Neural progenitor cell (in vitro differentiated cells): Measurements from ENCODE around the gene CFAP68.
"Not testable (repeated sequence)": the region's sequence is repeated elsewhere in the genome, so short reads cannot be mapped to it uniquely, and the experiment has no call there.

Source experiments
- EZH2phosphoT487 ChIP-seq: fragments of 200-600 bp; sonication (generic); IDR thresholded peaks from 2 replicates; pipeline ENCODE4 v1.6.1; 2017; ENCODE audit warnings: antibody characterized with exemption
- TF ChIP-seq, protein P1 (sequence below): fragments of 200-600 bp; sonication (generic); IDR thresholded peaks from 2 replicates; pipeline ENCODE4 v1.5.1; 2017; ENCODE audit warnings: antibody characterized with exemption, mild to moderate bottlenecking

- TF ChIP-seq, protein P1, sequence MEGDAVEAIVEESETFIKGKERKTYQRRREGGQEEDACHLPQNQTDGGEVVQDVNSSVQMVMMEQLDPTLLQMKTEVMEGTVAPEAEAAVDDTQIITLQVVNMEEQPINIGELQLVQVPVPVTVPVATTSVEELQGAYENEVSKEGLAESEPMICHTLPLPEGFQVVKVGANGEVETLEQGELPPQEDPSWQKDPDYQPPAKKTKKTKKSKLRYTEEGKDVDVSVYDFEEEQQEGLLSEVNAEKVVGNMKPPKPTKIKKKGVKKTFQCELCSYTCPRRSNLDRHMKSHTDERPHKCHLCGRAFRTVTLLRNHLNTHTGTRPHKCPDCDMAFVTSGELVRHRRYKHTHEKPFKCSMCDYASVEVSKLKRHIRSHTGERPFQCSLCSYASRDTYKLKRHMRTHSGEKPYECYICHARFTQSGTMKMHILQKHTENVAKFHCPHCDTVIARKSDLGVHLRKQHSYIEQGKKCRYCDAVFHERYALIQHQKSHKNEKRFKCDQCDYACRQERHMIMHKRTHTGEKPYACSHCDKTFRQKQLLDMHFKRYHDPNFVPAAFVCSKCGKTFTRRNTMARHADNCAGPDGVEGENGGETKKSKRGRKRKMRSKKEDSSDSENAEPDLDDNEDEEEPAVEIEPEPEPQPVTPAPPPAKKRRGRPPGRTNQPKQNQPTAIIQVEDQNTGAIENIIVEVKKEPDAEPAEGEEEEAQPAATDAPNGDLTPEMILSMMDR = not testable (repeated sequence)
- not testable (repeated sequence) for TF ChIP-seq EZH2phosphoT487
Measured at GRCh38 chr11:111885053-111885452, 5.7 kb downstream of the CFAP68 start.
